HG02884 (cell line): Measurements from ENCODE around the gene TTC23L.
A peak's percentile ranks its signal among the peaks of the same experiment; 100 is the strongest.
"Not testable (repeated sequence)": the region's sequence is repeated elsewhere in the genome, so short reads cannot be mapped to it uniquely, and the experiment has no call there.

Experiments
- ATAC-seq: cut with Tn5 transposase; IDR thresholded peaks from one replicate; pipeline ENCODE4 v1.9.1; 2021; ENCODE audit warnings: mild to moderate bottlenecking, moderate library complexity; ENCODE audit not compliant: unreplicated experiment

TTC23L gene

GRCh38 chr5:34916518-34916917, 77.6 kb downstream of the TTC23L start:
- ATAC-seq, result no peak

GRCh38 chr5:34918025-34918424, 79.1 kb downstream of the TTC23L start:
- ATAC-seq, result no peak

GRCh38 chr5:34919077-34919476, 80.1 kb downstream of the TTC23L start:
- ATAC-seq, result no peak

- ATAC-seq, result not testable (repeated sequence)
Observed at GRCh38 chr5:34923256-34923655, 84.3 kb downstream of the TTC23L start.

- ATAC-seq, result peak; percentile 82
Observed at GRCh38 chr5:34923694-34924461, 84.9 kb downstream of the TTC23L start.

- no peak for ATAC-seq
Observed at GRCh38 chr5:34924462-34924765, 85.5 kb downstream of the TTC23L start.

GRCh38 chr5:34926318-34926888, 87.4 kb downstream of the TTC23L start:
- ATAC-seq, result no peak

- ATAC-seq, result no peak
Observed at GRCh38 chr5:34927785-34928184, 88.8 kb downstream of the TTC23L start.

- ATAC-seq, result no peak
Observed at GRCh38 chr5:34928267-34928666, 89.3 kb downstream of the TTC23L start.

- peak; percentile 76 for ATAC-seq
Observed at GRCh38 chr5:34929134-34929719, 90.3 kb downstream of the TTC23L start, which contains the start of gene DNAJC21. TSS of gene DNAJC21 (plus strand) at chr5:34929559. CDS start at chr5:34929820, 261 bp downstream.

- ATAC-seq, result peak; percentile 73
Observed at GRCh38 chr5:34929720-34930461, 90.9 kb downstream of the TTC23L start.

- ATAC-seq, result no peak
Observed at GRCh38 chr5:34930462-34930844, 91.5 kb downstream of the TTC23L start.

- ATAC-seq, result no peak
Observed at GRCh38 chr5:34930870-34931269, 91.9 kb downstream of the TTC23L start.

- ATAC-seq, result no peak
Observed at GRCh38 chr5:34932947-34933346, 94.0 kb downstream of the TTC23L start.

GRCh38 chr5:34941936-34942335, 103.0 kb downstream of the TTC23L start:
- ATAC-seq, result no peak

GRCh38 chr5:34944044-34944443, 105.1 kb downstream of the TTC23L start:
- no peak for ATAC-seq

GRCh38 chr5:34944460-34945047, 105.6 kb downstream of the TTC23L start:
- ATAC-seq, result no peak
